WTC11 (cell line): ENCODE data around the gene TMC5. TPM values are rescaled to one million over a fixed set of nuclear protein-coding genes. Genes with fewer than 3 reads are reported as not detected.

Experiments used
- ATAC-seq: fragments of 200-7000 bp; cut with Tn5 transposase; 2 replicates; pipeline ENCODE4 v1.10.0; 2021; ENCODE audit warnings: mild to moderate bottlenecking, moderate library complexity
- CTCF ChIA-PET: fragments of 300-600 bp; sonication (Branson Sonifier 250); formaldehyde crosslinking; loops from one replicate; lab custom pipeline; 2021; ENCODE audit warnings: antibody characterized with exemption; lab: Charles Lee
- POLR2A ChIA-PET: fragments of 350-600 bp; sonication (Branson Sonifier 250); formaldehyde crosslinking; loops from one replicate; lab custom pipeline; 2021; ENCODE audit warnings: antibody characterized with exemption; lab: Charles Lee
- DNase-seq: peaks from one replicate; pipeline ENCODE4 v3.0.0; 2021; ENCODE audit warnings: low spot score
- H3K27ac Mint-ChIP-seq: 2 replicates; pipeline ENCODE4 v1.8.0; 2021; ENCODE audit warnings: mixed read lengths
- H3K27me3 Mint-ChIP-seq: 2 replicates; pipeline ENCODE4 v1.8.0; 2021; ENCODE audit warnings: low read depth, mild to moderate bottlenecking, moderate library complexity, mixed read lengths
- H3K36me3 Mint-ChIP-seq: 2 replicates; pipeline ENCODE4 v1.8.0; 2021; ENCODE audit warnings: mixed read lengths
- H3K4me1 Mint-ChIP-seq: 2 replicates; pipeline ENCODE4 v1.8.0; 2022; ENCODE audit warnings: mixed read lengths
- H3K4me3 Mint-ChIP-seq: 2 replicates; pipeline ENCODE4 v1.8.0; 2021; ENCODE audit warnings: mild to moderate bottlenecking, moderate library complexity, mixed read lengths
- H3K9me3 Mint-ChIP-seq: 2 replicates; pipeline ENCODE4 v1.8.0; 2021; ENCODE audit warnings: mixed read lengths
- ATF2 ChIP-seq: sonication (generic); formaldehyde crosslinking; IDR thresholded peaks from 2 replicates; pipeline ENCODE4 v1.8.1; 2022; ENCODE audit warnings: low read depth, missing genetic modification reagents, borderline replicate concordance
- CDX4 ChIP-seq: fragments of 250-450 bp; sonication (Bioruptor Pico); IDR thresholded peaks from 2 replicates; pipeline ENCODE4 v1.9.0; 2021; ENCODE audit warnings: moderate library complexity, mild to moderate bottlenecking, inconsistent platforms, borderline replicate concordance
- CREB1 ChIP-seq: sonication (generic); formaldehyde crosslinking; IDR thresholded peaks from 2 replicates; pipeline ENCODE4 v1.8.0; 2023; ENCODE audit warnings: mild to moderate bottlenecking, missing genetic modification reagents
- CREM ChIP-seq: sonication (generic); formaldehyde crosslinking; IDR thresholded peaks from 2 replicates; pipeline ENCODE4 v1.8.1; 2022; ENCODE audit warnings: mild to moderate bottlenecking, missing genetic modification reagents, moderate library complexity
- ERG ChIP-seq: fragments of 250-450 bp; sonication (Bioruptor Pico); IDR thresholded peaks from 2 replicates; pipeline ENCODE4 v1.8.0; 2021; ENCODE audit warnings: mild to moderate bottlenecking
- FOXP1 ChIP-seq: sonication (generic); formaldehyde crosslinking; IDR thresholded peaks from 2 replicates; pipeline ENCODE4 v1.8.0; 2022; ENCODE audit warnings: missing genetic modification reagents, mild to moderate bottlenecking, moderate library complexity, borderline replicate concordance
- NR1H2 ChIP-seq: sonication (generic); formaldehyde crosslinking; IDR thresholded peaks from 2 replicates; pipeline ENCODE4 v1.9.0; 2021; ENCODE audit warnings: mild to moderate bottlenecking, moderate library complexity, missing genetic modification reagents
- NR2C2 ChIP-seq: sonication (generic); formaldehyde crosslinking; IDR thresholded peaks from 2 replicates; pipeline ENCODE4 v1.8.0; 2022; ENCODE audit warnings: mild to moderate bottlenecking, missing genetic modification reagents
- SMAD4 ChIP-seq: sonication (generic); formaldehyde crosslinking; IDR thresholded peaks from 2 replicates; pipeline ENCODE4 v1.8.0; 2022; ENCODE audit warnings: mild to moderate bottlenecking, missing genetic modification reagents
- ZBTB21 ChIP-seq: sonication (generic); formaldehyde crosslinking; IDR thresholded peaks from 2 replicates; pipeline ENCODE4 v1.8.1; 2023; ENCODE audit warnings: mild to moderate bottlenecking, missing genetic modification reagents, borderline replicate concordance
- ZNF396 ChIP-seq: fragments of 250-450 bp; sonication (Bioruptor Pico); IDR thresholded peaks from 2 replicates; pipeline ENCODE4 v1.8.0; 2021; ENCODE audit warnings: mild to moderate bottlenecking, moderate library complexity, borderline replicate concordance
- ZNF671 ChIP-seq: fragments of 250-450 bp; sonication (Bioruptor Pico); IDR thresholded peaks from 2 replicates; pipeline ENCODE4 v1.8.0; 2021; ENCODE audit warnings: mild to moderate bottlenecking
- total RNA-seq: library from RNA; stranded (reverse); gene quantifications from 3 replicates; pipeline ENCODE4 v1.2.3, GENCODE V29; 2021
- TF ChIP-seq, protein P1 (sequence below): sonication (generic); formaldehyde crosslinking; IDR thresholded peaks from 2 replicates; pipeline ENCODE4 v1.8.1; 2023; ENCODE audit warnings: mild to moderate bottlenecking, missing genetic modification reagents
- TF ChIP-seq, protein P2 (sequence below): sonication (generic); formaldehyde crosslinking; conservative IDR thresholded peaks from 2 replicates; pipeline ENCODE4 v1.8.1; 2023; ENCODE audit warnings: mild to moderate bottlenecking, low read depth, missing genetic modification reagents, moderate library complexity
- TF ChIP-seq, protein P3 (sequence below): sonication (generic); formaldehyde crosslinking; IDR thresholded peaks from 2 replicates; pipeline ENCODE4 v1.8.1; 2022; ENCODE audit warnings: mild to moderate bottlenecking, moderate library complexity, missing genetic modification reagents
- TF ChIP-seq, protein P4 (sequence below): sonication (generic); formaldehyde crosslinking; IDR thresholded peaks from 2 replicates; pipeline ENCODE4 v1.8.1; 2023; ENCODE audit warnings: mild to moderate bottlenecking, missing genetic modification reagents, moderate library complexity
- TF ChIP-seq, protein P5 (sequence below): sonication (generic); formaldehyde crosslinking; IDR thresholded peaks from 2 replicates; pipeline ENCODE4 v1.8.0; 2022; ENCODE audit warnings: missing genetic modification reagents

The TMC5 gene
- total RNA-seq, 1 experiment from 2014 or later = 3.1 TPM

GRCh38 chr16:19485611-19486010, 67.9 kb downstream of the TMC5 start (continued):
- TF ChIP-seq ERG (CRISPR knock-in tag) (no peak), CREB1 (CRISPR knock-in tag) (no peak), ZBTB21 (CRISPR knock-in tag) (no peak), CDX4 (CRISPR knock-in tag) (no peak)

- Mint-ChIP-seq H3K27ac (no peak overlapping the region), H3K4me3 (no peak overlapping the region), H3K36me3 (0 out of 2 replicates have a peak, but pooled peaks cover 5% of the 10 kb centered on the region), H3K4me1 (peaks cover 30% of the 10 kb centered on the region), H3K27me3 (peaks cover 6% of the 10 kb centered on the region; the same call in 1 of the 2 replicates), H3K9me3 (no peaks in the 10 kb centered on the region)
- POLR2A ChIA-PET = interaction anchor here (0.6 kb wide), 1 partner anchor 61 kb away, joined by 8 read pairs; no protein-coding TSS in a partner anchor
- ATAC-seq = no peak
- CTCF ChIA-PET = no interaction called here
- no peak for DNase-seq
- TF ChIP-seq, protein P1, sequence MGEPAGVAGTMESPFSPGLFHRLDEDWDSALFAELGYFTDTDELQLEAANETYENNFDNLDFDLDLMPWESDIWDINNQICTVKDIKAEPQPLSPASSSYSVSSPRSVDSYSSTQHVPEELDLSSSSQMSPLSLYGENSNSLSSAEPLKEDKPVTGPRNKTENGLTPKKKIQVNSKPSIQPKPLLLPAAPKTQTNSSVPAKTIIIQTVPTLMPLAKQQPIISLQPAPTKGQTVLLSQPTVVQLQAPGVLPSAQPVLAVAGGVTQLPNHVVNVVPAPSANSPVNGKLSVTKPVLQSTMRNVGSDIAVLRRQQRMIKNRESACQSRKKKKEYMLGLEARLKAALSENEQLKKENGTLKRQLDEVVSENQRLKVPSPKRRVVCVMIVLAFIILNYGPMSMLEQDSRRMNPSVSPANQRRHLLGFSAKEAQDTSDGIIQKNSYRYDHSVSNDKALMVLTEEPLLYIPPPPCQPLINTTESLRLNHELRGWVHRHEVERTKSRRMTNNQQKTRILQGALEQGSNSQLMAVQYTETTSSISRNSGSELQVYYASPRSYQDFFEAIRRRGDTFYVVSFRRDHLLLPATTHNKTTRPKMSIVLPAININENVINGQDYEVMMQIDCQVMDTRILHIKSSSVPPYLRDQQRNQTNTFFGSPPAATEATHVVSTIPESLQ (CRISPR knock-in tag) = no peak
- TF ChIP-seq NR2C2 (CRISPR knock-in tag) = no peak
- no peak for TF ChIP-seq ZBTB21 (CRISPR knock-in tag)
- TF ChIP-seq, protein P2, sequence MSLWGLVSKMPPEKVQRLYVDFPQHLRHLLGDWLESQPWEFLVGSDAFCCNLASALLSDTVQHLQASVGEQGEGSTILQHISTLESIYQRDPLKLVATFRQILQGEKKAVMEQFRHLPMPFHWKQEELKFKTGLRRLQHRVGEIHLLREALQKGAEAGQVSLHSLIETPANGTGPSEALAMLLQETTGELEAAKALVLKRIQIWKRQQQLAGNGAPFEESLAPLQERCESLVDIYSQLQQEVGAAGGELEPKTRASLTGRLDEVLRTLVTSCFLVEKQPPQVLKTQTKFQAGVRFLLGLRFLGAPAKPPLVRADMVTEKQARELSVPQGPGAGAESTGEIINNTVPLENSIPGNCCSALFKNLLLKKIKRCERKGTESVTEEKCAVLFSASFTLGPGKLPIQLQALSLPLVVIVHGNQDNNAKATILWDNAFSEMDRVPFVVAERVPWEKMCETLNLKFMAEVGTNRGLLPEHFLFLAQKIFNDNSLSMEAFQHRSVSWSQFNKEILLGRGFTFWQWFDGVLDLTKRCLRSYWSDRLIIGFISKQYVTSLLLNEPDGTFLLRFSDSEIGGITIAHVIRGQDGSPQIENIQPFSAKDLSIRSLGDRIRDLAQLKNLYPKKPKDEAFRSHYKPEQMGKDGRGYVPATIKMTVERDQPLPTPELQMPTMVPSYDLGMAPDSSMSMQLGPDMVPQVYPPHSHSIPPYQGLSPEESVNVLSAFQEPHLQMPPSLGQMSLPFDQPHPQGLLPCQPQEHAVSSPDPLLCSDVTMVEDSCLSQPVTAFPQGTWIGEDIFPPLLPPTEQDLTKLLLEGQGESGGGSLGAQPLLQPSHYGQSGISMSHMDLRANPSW (CRISPR knock-in tag) = no peak
- no peak for TF ChIP-seq FOXP1 (CRISPR knock-in tag)
- TF ChIP-seq CREM = no peak
- TF ChIP-seq, protein P3, sequence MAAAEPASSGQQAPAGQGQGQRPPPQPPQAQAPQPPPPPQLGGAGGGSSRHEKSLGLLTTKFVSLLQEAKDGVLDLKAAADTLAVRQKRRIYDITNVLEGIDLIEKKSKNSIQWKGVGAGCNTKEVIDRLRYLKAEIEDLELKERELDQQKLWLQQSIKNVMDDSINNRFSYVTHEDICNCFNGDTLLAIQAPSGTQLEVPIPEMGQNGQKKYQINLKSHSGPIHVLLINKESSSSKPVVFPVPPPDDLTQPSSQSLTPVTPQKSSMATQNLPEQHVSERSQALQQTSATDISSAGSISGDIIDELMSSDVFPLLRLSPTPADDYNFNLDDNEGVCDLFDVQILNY (CRISPR knock-in tag) = no peak
- TF ChIP-seq ZNF671 (CRISPR knock-in tag) = no peak
- TF ChIP-seq, protein P4, sequence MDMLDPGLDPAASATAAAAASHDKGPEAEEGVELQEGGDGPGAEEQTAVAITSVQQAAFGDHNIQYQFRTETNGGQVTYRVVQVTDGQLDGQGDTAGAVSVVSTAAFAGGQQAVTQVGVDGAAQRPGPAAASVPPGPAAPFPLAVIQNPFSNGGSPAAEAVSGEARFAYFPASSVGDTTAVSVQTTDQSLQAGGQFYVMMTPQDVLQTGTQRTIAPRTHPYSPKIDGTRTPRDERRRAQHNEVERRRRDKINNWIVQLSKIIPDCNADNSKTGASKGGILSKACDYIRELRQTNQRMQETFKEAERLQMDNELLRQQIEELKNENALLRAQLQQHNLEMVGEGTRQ (CRISPR knock-in tag) = no peak
- TF ChIP-seq ZNF396 (CRISPR knock-in tag) = no peak
- no peak for TF ChIP-seq CDX4 (CRISPR knock-in tag)
- no peak for TF ChIP-seq ATF2 (CRISPR knock-in tag)
- TF ChIP-seq, protein P5, sequence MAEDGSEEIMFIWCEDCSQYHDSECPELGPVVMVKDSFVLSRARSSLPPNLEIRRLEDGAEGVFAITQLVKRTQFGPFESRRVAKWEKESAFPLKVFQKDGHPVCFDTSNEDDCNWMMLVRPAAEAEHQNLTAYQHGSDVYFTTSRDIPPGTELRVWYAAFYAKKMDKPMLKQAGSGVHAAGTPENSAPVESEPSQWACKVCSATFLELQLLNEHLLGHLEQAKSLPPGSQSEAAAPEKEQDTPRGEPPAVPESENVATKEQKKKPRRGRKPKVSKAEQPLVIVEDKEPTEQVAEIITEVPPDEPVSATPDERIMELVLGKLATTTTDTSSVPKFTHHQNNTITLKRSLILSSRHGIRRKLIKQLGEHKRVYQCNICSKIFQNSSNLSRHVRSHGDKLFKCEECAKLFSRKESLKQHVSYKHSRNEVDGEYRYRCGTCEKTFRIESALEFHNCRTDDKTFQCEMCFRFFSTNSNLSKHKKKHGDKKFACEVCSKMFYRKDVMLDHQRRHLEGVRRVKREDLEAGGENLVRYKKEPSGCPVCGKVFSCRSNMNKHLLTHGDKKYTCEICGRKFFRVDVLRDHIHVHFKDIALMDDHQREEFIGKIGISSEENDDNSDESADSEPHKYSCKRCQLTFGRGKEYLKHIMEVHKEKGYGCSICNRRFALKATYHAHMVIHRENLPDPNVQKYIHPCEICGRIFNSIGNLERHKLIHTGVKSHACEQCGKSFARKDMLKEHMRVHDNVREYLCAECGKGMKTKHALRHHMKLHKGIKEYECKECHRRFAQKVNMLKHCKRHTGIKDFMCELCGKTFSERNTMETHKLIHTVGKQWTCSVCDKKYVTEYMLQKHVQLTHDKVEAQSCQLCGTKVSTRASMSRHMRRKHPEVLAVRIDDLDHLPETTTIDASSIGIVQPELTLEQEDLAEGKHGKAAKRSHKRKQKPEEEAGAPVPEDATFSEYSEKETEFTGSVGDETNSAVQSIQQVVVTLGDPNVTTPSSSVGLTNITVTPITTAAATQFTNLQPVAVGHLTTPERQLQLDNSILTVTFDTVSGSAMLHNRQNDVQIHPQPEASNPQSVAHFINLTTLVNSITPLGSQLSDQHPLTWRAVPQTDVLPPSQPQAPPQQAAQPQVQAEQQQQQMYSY (CRISPR knock-in tag) = no peak
- TF ChIP-seq NR1H2 = no peak
- TF ChIP-seq ERG (CRISPR knock-in tag) = no peak
- no peak for TF ChIP-seq SMAD4 (CRISPR knock-in tag)
Measured at GRCh38 chr16:19486051-19486450, 68.4 kb downstream of the TMC5 start.
